Uterus (tissue), 4 donors: ENCODE results near the gene WDR86. TPM values are rescaled to one million over a fixed set of nuclear protein-coding genes. Genes with fewer than 3 reads are reported as not detected.

Experiments used
- DNase-seq, 2 donors: peaks; one replicate each; pipeline ENCODE4 v3.0.0-alpha.2; 2019 to 2020
- H3K27ac ChIP-seq, 2 donors: fragments of 200-600 bp; sonication (generic); 1 replicate in 1 of 2; 2 replicates in 1 of 2; pipeline ENCODE4 v1.5.1; 2016 to 2018
- H3K27me3 ChIP-seq, 2 donors: fragments of 200-600 bp; sonication (generic); one replicate each; pipeline ENCODE4 v1.5.1; 2018 to 2019; ENCODE audit warnings: control low read depth in 1 of 2
- H3K36me3 ChIP-seq, 2 donors: fragments of 200-600 bp; sonication (generic); one replicate each; pipeline ENCODE4 v1.5.1; 2019; ENCODE audit warnings: control low read depth in 1 of 2
- H3K4me1 ChIP-seq, 2 donors: fragments of 200-600 bp; sonication (generic); one replicate each; pipeline ENCODE4 v1.5.1; 2018 to 2019; ENCODE audit warnings: control low read depth in 1 of 2
- H3K4me3 ChIP-seq, 2 donors: fragments of 200-600 bp; sonication (generic); 1 replicate in 1 of 2; 2 replicates in 1 of 2; pipeline ENCODE4 v1.5.1; 2018 to 2019; ENCODE audit warnings: mild to moderate bottlenecking in 1 of 2
- H3K9me3 ChIP-seq, 2 donors: fragments of 200-600 bp; sonication (generic); one replicate each; pipeline ENCODE4 v1.5.1; 2019; ENCODE audit warnings: control low read depth in 1 of 2
- POLR2A ChIP-seq, 2 donors: fragments of 450-650 bp; IDR thresholded peaks; one replicate each; pipeline ENCODE4 v1.6.1; 2016; ENCODE audit warnings: antibody characterized with exemption in 2 of 2, mild to moderate bottlenecking in 1 of 2, moderate library complexity in 1 of 2
- intact Hi-C: fragments of 100-400 bp; cut with DNase I; formaldehyde crosslinking; loops from one replicate; pipeline ENCODE4 v1.15.1; 2023; ENCODE audit warnings: low total_unique reads
- total RNA-seq, 4 donors: library from RNA; depleted of rRNA in 3 of 4; stranded (reverse); fragments of >200 nt in 3 of 4; gene quantifications; one replicate each; pipeline versions ENCODE4 v1.1.0 to v1.2.4, GENCODE V29; 2014 to 2023
- TF ChIP-seq, protein P1 (sequence below), 4 experiments: fragments of 200-600 bp in 2 of 4; fragments of 450-650 bp in 2 of 4; sonication (generic) in 2 of 4; IDR thresholded peaks; one replicate each; pipeline ENCODE4 v1.5.1; 2016 to 2019; ENCODE audit warnings: antibody characterized with exemption in 4 of 4, mild to moderate bottlenecking in 2 of 4, moderate library complexity in 1 of 4
- donor health status: DM: yes; HTN: yes; CAD: no.

WDR86 gene
- total RNA-seq, 4 donors from 2014 or later = 3.2 to 100 (median 53.4) TPM

DNA sequence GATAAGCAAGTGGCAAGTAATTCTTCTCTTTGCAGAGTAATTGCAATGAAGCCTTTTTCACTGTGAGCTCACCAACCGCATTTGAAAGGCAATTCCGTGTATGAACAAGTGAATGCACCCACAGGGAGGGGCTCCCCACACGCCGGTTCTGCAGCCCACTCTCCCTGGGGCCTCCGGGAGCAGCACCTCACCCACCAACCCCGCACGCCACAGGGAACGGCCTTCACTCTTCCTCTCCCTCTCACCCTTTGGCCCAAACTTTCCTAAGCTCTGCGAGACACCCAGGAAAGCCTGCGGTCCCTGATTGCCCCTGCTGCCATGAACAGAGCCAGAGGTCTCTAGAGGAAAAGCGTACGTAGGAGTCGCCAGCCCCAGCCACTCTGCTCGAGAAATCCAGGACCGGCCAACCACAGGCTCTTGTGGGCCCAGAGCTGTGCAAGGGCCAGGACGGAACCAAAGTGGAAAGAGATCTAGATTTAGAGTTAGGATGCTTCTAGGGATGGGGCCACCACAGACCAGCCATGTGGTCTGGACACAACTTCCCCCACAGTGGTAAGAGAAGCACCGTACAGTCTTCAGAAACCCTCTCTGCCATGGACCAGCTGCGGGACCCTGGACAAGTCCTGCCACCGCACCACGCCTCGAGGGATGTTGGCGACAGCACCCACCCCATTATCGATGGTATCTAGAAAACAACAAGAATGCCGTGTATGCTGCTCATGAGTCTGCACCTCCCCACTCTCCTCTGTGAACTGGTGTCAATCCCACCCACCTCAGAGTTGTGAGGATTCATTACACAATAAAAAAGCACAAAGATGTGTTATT lies 3.6 kb downstream of the WDR86 start:
- DNase-seq = no peak
- intact Hi-C loops = no loop called here

DNA sequence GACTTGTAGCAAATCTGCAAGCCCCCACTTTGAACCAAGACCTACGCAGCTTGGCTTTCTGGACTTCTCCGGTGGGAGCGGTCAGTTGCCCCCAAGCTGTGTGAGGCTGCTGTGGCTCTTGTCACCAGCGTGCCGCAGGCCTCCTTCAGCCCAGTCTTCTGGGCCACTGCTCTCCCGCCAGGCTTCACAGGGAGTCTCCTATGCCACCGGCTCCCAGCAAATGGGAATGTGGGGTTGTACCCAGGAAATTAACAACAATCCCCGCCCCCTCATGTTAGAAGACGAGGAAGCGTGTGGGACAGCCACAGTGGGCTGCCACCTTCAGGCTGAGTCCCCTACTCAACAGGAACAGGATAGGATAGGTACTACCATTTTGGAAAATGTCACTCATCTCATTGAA lies 4.2 kb downstream of the WDR86 start:
- Histone ChIP-seq H3K4me3 (no peak overlapping the region), H3K27me3 (peaks cover 0 to 4% of the 10 kb centered on the region in 2 donors), H3K4me1 (peaks cover 0 to 16% of the 10 kb centered on the region in 2 donors), H3K9me3 (no peaks in the 10 kb centered on the region), H3K27ac (peak overlapping the region in 1 of 2 donors; percentile 34), H3K36me3 (no peaks in the 10 kb centered on the region)
- intact Hi-C loops = no loop called here
- no peak for TF ChIP-seq POLR2A (IDR thresholded peaks at IDR 0.05)
- TF ChIP-seq, protein P1, sequence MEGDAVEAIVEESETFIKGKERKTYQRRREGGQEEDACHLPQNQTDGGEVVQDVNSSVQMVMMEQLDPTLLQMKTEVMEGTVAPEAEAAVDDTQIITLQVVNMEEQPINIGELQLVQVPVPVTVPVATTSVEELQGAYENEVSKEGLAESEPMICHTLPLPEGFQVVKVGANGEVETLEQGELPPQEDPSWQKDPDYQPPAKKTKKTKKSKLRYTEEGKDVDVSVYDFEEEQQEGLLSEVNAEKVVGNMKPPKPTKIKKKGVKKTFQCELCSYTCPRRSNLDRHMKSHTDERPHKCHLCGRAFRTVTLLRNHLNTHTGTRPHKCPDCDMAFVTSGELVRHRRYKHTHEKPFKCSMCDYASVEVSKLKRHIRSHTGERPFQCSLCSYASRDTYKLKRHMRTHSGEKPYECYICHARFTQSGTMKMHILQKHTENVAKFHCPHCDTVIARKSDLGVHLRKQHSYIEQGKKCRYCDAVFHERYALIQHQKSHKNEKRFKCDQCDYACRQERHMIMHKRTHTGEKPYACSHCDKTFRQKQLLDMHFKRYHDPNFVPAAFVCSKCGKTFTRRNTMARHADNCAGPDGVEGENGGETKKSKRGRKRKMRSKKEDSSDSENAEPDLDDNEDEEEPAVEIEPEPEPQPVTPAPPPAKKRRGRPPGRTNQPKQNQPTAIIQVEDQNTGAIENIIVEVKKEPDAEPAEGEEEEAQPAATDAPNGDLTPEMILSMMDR (IDR thresholded peaks at IDR 0.05) = no peak
- DNase-seq = no peak

More for the DNA sequence above, 3.6 kb downstream of the WDR86 start:
- Histone ChIP-seq H3K9me3 (no peaks in the 10 kb centered on the region), H3K27ac (no peak overlapping the region), H3K36me3 (no peaks in the 10 kb centered on the region), H3K4me3 (no peak overlapping the region), H3K27me3 (peaks cover 0 to 4% of the 10 kb centered on the region in 2 donors), H3K4me1 (peaks cover 0 to 16% of the 10 kb centered on the region in 2 donors)
- TF ChIP-seq, protein P1 (IDR thresholded peaks at IDR 0.05) = no peak
- TF ChIP-seq POLR2A (IDR thresholded peaks at IDR 0.05) = no peak

DNA sequence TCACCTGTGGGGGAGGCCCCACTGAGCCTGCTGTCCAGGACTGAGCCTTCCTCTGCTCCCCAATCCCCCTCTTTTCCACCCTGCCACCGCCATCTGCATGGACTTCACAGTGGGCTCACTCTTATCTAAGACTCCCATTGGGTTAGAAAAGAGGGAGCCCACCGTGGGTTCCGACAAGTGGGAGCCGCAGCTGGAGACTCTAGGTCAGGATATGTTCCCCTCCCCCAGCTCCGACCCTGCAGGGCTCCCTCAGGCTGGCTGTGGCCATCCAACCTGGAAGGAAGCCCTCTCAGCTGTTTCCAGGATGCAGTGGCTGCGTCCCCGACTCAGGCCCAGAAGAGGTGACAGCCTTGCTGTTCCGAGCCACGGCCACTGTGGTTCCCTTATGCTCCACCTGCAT lies 4.8 kb downstream of the WDR86 start:
- DNase-seq = no peak
- no peaks in the 10 kb centered on the region for H3K36me3 ChIP-seq
- H3K4me1 ChIP-seq = peaks cover 0 to 14% of the 10 kb centered on the region in 2 donors
- no peak for TF ChIP-seq POLR2A (IDR thresholded peaks at IDR 0.05)
- TF ChIP-seq, protein P1 (IDR thresholded peaks at IDR 0.05) = no peak
- no peak overlapping the region for H3K4me3 ChIP-seq
- intact Hi-C loops = no loop called here
- peaks cover 0 to 4% of the 10 kb centered on the region in 2 donors for H3K27me3 ChIP-seq
- peak overlapping the region; percentile 34 to 43 for H3K27ac ChIP-seq
- H3K9me3 ChIP-seq = no peaks in the 10 kb centered on the region

DNA sequence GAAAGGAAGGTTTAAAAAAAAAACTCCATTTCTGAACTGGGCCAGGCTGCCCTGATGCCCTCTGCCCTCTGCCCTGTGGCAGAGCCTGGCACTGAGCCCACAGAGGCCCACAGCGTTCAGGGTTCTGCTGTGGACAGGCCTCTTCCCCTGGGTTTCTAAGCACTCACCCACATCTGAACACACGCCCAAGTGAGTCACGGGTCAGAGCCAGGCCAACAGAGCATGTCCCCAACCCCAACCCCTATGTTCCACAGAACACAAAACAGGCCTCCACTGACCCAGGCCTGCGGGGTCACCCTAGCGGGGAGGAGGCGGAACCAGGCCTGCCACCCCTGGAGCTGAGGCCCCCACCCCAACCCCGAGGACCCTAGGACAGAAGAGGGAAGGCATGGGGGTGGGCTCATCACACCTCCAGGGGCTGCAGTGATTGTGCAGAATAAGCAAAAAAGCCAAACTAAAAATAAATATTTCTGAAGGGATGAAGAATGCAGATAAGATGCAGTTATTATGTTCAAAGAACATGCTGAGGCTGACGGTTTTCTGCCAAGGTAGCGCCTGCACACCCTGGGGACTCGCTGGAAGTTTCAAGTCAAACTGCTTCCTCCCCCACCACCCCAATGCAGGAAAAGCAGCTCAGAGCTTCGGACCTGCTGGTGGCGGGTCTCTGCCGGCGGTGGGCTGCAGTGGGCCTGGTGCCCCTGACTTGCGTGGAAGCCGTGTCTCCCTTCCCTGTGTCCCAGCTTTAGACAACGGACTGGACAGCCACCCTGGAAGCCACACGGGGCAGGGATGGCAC lies 5.4 kb downstream of the WDR86 start:
- Histone ChIP-seq H3K27me3 (peaks cover 0 to 2% of the 10 kb centered on the region in 2 donors), H3K36me3 (no peaks in the 10 kb centered on the region), H3K9me3 (no peaks in the 10 kb centered on the region), H3K4me3 (no peak overlapping the region), H3K27ac (peak overlapping the region; percentile 34 to 43), H3K4me1 (peaks cover 0 to 8% of the 10 kb centered on the region in 2 donors)
- TF ChIP-seq, protein P1 (IDR thresholded peaks at IDR 0.05) = no peak
- no peak for TF ChIP-seq POLR2A (IDR thresholded peaks at IDR 0.05)
- peak; percentile 56 to 59 for DNase-seq
- intact Hi-C loops = no loop called here

DNA sequence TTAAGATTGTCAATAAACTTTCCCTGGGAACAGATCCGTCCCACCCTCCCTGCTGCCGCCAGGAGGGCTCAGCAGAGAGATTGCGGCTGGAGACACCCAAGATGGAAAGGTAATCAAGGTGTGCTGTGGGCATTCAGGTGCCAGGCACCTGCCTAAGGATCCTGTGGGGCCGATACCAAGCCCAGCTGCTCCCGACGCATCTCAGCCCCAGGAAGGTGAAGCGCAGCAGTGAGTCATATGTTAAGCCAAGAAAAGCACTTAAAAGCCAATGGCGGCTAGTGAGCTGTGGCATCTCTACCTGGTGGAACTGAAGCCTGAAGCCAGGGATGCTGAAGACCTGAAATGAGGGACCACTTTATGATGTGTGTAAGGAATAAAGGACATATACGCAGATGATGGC lies 6.1 kb downstream of the WDR86 start:
- H3K9me3 ChIP-seq = no peaks in the 10 kb centered on the region
- H3K27me3 ChIP-seq = no peaks in the 10 kb centered on the region
- intact Hi-C loops = no loop called here
- H3K27ac ChIP-seq = peak overlapping the region; percentile 34 to 43
- TF ChIP-seq POLR2A (IDR thresholded peaks at IDR 0.05) = no peak
- TF ChIP-seq, protein P1 (IDR thresholded peaks at IDR 0.05) = no peak
- no peak for DNase-seq
- H3K36me3 ChIP-seq = no peaks in the 10 kb centered on the region
- peaks cover 0 to 4% of the 10 kb centered on the region in 2 donors for H3K4me1 ChIP-seq
- H3K4me3 ChIP-seq = no peak overlapping the region
